Activated CD4-positive, CD25-positive, alpha-beta regulatory T cell treated with anti-CD3 and anti-CD28 coated beads, Interleukin-2, amount 50 U/mL, for 24 hours (primary cell): Measurements from ENCODE around the gene GALE.
A peak's percentile ranks its signal among the peaks of the same experiment; 100 is the strongest.
"Not testable (repeated sequence)": the region's sequence is repeated elsewhere in the genome, so short reads cannot be mapped to it uniquely, and the experiment has no call there.

Experiments
- ATAC-seq, 2 donors: fragments of 150-1000 bp; cut with Tn5 transposase; one replicate each; pipeline ENCODE4 v1.10.0; 2021; ENCODE audit warnings: mild to moderate bottlenecking in 1 of 2, moderate library complexity in 1 of 2

The GALE gene

DNA sequence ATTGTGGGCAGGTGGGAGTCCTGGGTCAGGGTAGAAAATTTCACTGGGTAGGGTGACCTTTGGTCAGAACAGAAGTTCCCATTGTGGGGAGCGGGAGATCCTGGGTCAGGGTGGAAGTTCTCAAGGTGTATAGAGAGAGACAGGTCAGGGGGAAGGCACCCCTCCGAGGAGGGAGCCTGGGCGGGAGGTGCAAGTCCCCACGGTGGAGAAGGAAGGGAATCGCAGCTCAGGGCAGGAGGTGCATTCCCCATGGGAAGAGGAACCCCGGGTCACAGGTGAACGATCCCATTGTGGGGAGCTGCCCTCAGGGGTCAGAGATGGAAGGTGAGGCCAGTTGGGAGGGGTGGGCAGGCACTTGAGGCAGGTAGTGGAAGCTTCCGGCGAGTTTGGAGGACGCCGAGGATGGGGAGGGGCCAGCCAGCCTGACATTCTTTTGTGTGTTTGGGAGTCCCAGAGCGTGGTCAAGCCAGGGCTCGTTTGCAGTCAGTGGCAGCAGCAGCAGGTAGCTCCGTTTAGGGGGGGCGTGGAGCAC, 9.0 kb downstream of the GALE start:
- peak; percentile 19 to 24 for ATAC-seq

DNA sequence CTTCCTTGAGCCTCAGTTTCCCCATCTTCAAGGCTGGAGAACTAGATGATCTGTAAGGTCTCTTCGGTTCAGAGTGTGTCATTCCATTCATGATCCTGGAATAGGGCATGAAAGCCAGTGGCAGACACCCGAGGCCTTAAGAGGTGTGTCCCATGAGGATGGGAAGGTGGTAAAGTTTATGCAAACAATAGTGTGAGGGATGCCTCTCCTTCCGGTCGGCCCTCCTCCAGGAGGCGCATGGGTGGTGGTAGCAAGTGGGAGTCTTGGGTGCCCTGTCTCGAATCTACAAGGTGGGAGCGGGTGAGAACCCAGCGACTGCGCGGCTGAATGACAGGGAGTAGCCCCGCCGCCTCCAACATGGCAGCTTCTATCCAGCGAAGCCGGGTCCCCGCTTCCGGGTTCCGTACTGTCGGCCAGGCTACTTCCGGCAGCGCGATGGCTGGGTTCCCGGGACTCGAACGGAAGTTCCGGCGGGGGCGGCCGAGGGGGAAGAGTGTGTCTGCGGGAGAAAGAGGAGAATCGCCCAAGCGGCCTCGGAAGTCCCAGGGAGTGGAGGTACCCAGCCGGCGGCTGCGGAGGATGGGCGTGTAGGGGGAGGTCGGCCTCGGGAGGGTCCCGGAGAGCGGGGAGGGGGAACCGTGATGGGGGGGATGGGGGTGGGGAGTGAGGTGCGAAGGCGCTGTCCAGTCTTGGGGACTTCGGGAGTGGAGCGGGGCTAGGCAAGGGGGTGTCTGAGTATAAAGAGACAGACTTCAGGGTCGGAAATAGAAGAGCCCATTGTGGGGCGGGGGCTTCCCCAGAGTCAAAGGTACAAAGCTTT, 9.6 kb downstream of the GALE start, which contains the start of gene LYPLA2:
Gene LYPLA2, plus strand, starts transcription at position 450 of the 820 bp plus-strand sequence. CDS start 1,538 bp downstream, outside the sequence.
- ATAC-seq, result peak; percentile 96

DNA sequence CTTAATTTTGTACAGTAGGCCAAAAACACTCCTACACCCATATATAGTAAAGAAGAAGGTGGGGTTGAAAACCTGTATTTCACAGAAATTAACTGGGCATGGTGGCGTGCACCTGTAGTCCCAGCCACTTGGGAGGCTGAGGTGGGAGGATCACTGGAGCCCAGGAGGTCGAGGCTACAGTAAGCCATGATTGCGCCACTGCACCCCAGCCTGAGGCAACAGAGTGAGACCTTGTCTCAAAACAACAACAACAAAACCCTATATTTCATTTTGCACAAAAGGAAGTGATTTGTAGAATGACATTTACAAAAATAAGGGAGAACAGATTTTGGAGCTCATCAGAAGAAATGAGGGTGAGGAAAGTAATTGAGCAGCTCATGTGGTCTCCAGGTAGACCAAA, 11.9 kb downstream of the GALE start:
- no peak for ATAC-seq

- ATAC-seq, result no peak
These were observed 12.9 kb downstream of the GALE start for GRCh38 chr1:23787701-23788100.

DNA sequence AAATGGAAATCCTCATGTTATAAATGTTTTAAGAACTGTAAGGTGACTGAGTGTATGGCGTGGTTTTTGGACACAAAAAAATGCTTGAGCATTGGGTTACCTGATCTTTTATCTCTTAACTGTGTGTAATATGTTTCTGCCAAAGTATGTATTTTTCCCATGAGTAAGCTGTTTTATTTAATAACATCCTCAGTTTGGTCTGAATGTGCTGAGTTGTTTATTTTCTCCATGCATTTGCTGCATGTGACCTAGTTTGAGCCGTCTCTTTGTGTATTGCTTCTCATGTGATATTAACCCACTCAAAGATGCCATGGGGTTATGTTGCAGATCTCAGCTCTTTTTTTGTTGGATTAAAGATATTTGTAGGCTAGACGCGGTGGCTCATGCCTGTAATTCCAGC, 15.7 kb downstream of the GALE start:
- ATAC-seq, result no peak

- not testable (repeated sequence) for ATAC-seq
These were observed 17.4 kb downstream of the GALE start for GRCh38 chr1:23783141-23783540.

DNA sequence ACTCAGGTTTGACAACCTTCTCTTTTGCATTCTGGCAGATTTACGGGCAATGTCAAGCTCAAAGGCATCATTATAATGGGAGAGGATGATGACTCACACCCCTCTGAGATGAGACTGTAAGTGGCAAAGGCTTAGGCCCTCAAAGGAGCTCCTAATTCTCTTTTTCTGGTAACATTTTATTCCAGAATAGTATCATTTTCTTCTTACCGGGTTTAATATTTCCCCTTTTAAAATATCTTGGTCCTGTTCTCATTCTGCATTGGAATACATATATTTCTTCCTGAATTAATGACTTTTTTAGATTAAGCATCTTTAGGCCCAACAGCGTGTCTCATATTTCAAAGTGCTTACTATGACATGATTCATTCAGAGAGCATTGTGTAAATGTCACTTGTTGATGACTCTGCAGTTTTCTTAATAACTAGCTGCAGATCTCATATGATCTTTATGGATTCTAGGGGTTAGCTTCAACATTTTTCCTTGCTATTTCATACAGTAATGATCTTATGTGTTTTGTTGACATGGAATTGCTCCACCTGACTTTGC, 20.7 kb downstream of the GALE start:
- ATAC-seq, result peak; percentile 62

GRCh38 chr1:23777979-23778814, 22.4 kb downstream of the GALE start, which contains the start of gene PITHD1:
Gene PITHD1, plus strand, starts transcription at chr1:23778418. Its CDS starts 98 bp downstream, at chr1:23778516.
- peak; percentile 76 for ATAC-seq

DNA sequence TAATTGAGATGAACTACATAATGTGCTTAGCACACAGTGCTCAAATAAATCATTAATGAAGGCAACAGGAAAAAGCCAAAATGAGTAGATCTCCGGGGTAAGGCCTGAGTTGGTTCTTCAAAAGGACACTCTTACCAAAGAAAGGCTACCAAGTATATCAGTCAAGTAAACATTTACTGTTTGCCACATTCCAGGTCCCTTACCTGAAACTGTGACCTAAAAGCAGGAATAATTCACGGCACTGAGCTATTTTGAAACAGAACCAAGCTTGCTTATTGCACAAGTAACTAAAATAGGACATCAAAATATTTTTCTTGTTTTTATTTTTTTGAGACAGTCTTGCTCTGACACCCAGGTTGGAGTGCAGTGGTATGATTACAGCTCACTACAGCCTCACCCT, 24.3 kb downstream of the GALE start:
- ATAC-seq, result no peak

DNA sequence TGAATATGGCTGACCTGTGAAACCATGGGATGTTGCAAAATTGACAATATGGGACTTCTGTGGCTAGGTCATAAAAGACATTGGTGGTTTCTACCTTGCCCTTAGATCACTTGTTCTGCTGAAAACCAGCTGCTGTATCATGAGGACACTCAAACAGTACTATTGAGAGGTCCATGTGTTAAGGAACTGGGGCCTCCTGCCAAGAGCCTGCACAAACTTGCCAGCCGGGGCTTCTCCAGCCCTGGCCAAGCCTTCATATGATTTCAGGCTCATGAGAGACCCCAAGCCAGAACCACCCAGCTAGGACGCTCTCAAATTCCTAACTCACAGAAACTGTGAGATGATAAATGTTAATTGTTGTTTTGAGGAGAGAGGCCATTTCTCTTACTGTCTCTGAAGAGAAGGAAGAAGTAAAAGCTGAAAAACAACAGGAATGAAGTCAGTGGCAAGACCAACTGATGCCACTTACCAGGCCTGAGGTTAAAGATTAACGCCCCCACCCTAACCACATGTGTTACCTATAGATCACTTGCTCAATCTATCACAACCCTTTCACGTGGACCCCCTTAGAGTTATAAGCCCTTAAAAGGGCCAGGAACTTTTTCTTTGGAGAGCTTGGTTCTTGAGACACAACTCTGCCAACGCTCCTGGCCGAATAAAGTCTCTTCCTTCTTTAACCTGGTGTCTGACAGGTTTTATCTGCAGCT, 26.2 kb downstream of the GALE start:
- no peak for ATAC-seq

- no peak for ATAC-seq
These were observed 27.7 kb downstream of the GALE start for GRCh38 chr1:23772854-23773242.

DNA sequence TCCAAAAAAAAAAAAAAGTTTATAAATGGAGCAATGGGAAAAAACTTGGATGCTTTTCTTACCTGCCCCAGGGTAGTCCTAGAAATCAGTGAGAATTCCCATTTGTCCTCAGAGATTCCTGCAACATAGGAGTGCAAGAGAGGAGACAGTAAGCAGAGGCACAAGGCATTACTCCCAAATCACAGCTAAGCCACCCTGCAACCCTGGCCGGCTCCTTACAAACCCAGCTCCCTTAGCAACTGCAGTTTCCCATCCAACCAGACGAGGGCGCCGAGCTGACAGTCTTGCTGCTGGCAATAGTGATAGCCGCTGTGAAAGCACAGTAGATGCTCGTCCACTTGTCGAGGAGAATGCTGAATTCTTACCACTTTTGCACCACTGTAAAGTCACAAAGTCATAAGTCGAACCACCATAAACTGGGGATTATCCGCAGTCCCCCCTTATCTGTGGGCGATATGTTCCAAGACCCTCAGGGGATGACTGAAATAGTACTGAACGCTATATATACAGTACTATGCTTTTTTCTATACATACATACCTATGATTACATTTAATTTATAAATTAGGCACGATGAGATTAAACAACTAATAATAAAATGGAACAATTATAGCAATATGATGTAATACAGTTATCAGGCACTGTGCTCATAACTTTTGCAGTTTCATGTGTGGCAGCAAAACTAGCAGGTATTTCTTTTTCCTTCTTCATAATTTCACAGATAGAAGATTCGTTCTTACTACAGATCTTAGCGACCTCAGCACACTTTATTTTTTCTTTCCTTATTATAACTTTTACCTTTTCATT, 28.3 kb downstream of the GALE start:
- ATAC-seq, result peak; percentile 95 to 97

DNA sequence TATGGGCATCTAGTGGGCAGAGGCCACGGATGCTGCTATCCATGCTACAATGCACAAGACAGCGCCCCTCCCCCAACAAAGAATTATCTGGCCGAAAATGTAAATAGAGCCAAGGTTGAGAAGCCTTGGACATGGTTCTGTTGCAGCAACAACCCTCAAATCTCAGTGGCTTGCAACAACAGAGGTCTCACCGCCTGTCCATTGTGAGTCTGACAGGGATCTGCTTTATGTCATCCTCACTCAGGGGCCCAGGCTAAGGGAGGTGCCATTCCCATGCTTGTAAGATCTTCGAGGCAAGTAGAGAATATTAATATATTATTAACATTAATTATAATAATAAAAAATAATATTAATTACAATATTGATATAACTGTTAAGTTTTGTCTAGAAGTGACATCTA, 31.8 kb downstream of the GALE start:
- no peak for ATAC-seq

DNA sequence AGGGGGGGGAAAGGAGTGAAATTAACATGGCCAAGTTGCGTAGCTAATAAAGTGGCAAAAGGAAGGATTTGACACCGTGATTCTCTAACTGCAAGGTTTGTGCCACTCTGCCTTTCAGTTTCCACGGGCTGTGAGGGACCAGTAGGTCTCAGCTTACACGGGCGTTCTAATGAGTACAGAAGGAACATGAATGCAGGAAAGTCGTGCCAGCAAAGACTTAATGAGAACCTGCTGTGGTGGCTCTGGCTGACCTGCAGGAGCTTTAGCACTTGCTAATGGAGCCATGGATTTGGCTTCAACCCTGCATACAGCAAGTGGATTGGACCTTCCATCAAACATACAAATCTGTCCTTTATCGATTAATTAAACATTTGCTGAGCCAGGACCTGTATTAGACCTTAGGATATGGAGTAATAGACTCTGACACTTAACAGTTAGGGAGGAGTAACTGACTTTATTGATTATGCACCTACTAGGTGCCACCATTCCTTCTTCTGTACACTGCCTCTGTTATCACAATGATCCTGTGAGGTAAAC, 37.4 kb downstream of the GALE start:
- ATAC-seq, result no peak

- no peak for ATAC-seq
These were observed 41.3 kb downstream of the GALE start for GRCh38 chr1:23759277-23759676.

DNA sequence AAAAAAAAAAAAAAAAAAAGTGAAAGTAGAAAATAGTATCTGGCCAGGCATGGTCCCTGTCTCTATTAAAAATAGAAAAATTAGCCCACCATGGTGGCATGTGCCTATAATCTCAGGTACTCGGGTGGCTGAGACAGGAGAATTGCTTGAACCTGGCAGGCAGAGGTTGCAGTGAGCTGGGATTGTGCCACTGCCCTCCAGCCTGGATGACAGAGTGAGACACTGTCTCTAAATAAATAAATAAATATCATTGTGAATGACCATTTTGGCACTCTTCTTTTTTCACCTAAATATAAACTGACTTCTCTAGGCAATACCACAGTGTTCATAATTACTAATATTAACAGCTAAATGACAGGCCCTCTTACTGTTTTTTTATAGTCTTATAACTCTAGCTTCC, 42.7 kb downstream of the GALE start:
- no peak for ATAC-seq

GRCh38 chr1:23756676-23757075, 43.9 kb downstream of the GALE start:
- ATAC-seq, result no peak

GRCh38 chr1:23752909-23753308, 47.6 kb downstream of the GALE start:
- ATAC-seq, result no peak

DNA sequence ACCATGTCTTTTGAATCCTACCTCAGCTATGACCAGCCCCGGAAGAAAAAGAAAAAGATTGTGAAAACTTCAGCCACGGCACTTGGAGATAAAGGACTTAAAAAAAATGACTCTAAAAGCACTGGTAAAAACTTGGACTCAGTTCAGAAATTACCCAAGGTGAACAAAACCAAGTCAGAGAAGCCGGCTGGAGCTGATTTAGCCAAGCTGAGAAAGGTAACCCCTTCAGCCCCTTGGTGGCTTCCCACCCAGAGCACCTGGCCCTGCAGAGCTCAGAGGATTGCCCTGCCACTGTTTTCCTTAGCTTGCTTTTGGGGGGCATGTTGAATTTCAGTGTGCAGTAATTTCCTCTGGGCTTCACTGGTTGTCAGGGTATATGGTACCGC, 48.7 kb downstream of the GALE start:
- no peak for ATAC-seq

GRCh38 chr1:23751050-23751814, 49.3 kb downstream of the GALE start:
- ATAC-seq, result peak; percentile 48 to 75

- ATAC-seq, result no peak
These were observed 52.5 kb downstream of the GALE start for GRCh38 chr1:23748016-23748415.
